Testis (tissue), 2 donors: ENCODE data around the gene RDH13.
"Not testable (repeated sequence)": the region's sequence is repeated elsewhere in the genome, so short reads cannot be mapped to it uniquely, and the experiment has no call there.

Experiments
- CTCF ChIP-seq, 3 experiments: fragments of 450-650 bp in 2 of 3; fragments of 200-600 bp in 1 of 3; sonication (generic) in 1 of 3; IDR thresholded peaks; one replicate each; pipeline ENCODE4 v1.5.1; 2016 to 2019; ENCODE audit warnings: antibody characterized with exemption in 3 of 3, mild to moderate bottlenecking in 2 of 3, moderate library complexity in 1 of 3
- POLR2A ChIP-seq: fragments of 450-650 bp; IDR thresholded peaks from one replicate; pipeline ENCODE4 v1.6.1; 2017; ENCODE audit warnings: antibody characterized with exemption, mild to moderate bottlenecking, moderate library complexity

- TF ChIP-seq CTCF (IDR thresholded peaks at IDR 0.05); POLR2A: not testable (repeated sequence)
Measured at GRCh38 chr19:55065516-55065915, 2.6 kb upstream of the RDH13 start.
